ENCODE results near the gene FBXO33. TPM values are rescaled to one million over a fixed set of nuclear protein-coding genes. Genes with fewer than 3 reads are reported as not detected.
A peak's percentile ranks its signal among the peaks of the same experiment; 100 is the strongest.

FBXO33 gene
- total RNA-seq, 1 donor from 2014 or later = 21.7 TPM

DNA sequence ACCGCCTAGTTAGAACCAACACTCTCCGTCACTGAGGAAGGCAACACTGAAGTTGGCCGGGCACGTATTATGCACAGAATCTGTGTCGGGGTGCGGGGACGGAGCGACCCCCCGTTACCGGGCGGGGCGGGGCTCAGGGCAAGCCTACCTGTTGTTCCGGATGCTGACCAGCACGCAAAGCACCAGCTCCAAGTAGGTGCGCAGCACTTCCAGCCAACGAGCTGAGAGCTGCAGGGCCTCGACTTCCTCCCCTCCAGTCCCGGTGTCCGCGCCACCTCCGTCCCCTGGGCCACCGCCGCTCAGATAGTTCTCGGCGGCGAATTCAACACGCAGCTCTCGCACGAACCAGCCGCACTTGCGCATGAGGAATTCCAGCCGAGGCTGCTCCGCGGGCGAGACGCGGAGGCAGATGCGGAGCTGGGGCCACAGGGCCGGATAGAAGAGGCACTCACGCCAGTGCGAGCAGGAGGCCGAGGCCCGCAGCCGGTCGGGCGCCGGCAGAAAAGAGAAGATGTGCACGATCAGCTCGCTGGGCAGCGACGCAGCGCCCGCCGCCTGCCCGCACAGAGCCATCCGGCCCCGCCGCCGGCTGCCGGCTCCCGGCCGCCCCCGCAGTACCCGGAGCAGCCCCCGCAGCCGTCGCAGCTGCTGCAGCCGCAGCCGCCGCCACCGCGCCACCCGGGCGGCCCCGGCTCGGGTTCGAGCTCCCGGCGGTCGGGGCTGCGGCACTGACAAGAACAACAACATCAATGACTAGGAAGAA lies 636 bp downstream of the FBXO33 start:
- peak; percentile 40 for DNase-seq (ENCODE audit: low spot score)

- DNase-seq (ENCODE audit: low spot score) = peak; percentile 22
Measured at GRCh38 chr14:39430762-39431415, 1.3 kb downstream of the FBXO33 start.

- DNase-seq (ENCODE audit: low spot score) = no peak
Measured at GRCh38 chr14:39428118-39428517, 4.1 kb downstream of the FBXO33 start.

GRCh38 chr14:39426605-39427004 lies 5.6 kb downstream of the FBXO33 start:
- peak; percentile 24 for DNase-seq (ENCODE audit: low spot score)

- no peak for DNase-seq (ENCODE audit: low spot score)
Measured at GRCh38 chr14:39425947-39426346, 6.3 kb downstream of the FBXO33 start.

DNA sequence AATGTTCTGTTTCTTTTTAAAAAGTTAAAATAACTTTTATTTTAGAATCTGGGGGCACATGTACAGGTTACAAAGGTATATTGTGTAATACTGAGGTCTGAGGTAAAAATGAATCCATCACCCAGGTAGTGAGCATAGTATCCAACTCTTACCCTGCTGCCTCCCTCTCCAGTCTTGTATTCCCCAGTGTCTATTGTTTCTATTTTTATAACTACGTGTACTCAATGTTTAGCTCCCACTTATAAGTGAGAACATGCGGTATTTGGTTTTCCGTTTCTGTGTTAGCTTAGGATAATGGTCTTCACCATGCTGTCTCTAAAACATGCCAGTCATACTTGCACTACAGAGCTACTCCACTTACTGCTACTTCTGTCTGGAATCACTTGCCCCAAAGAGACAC lies 8.4 kb downstream of the FBXO33 start:
- no peak for DNase-seq (ENCODE audit: low spot score)

DNA sequence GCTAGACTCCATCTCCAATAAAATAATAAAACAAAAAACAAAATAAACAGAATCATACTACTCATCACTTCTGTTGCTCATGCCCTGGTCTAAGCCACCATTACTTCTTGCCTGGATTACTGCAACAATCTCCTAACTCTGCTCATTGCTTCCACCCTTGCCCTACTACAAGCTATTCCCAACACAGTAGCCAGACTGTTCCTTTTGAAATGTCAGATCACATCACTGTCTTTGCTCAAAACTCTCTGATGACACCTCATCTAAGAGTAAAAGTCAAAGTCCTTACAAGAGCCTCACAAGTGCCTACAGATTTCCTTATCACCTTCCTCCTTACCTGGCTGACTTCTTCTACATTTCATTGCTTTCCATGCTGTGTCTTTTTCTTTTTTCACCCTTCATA lies 10.0 kb downstream of the FBXO33 start:
- no peak for DNase-seq (ENCODE audit: low spot score)

GRCh38 chr14:39419272-39419671 lies 13.0 kb downstream of the FBXO33 start:
- no peak for DNase-seq (ENCODE audit: low spot score)

GRCh38 chr14:39417014-39417413 lies 15.2 kb downstream of the FBXO33 start:
- DNase-seq (ENCODE audit: low spot score) = no peak

- DNase-seq (ENCODE audit: low spot score) = no peak
Measured at GRCh38 chr14:39416072-39416471, 16.2 kb downstream of the FBXO33 start.

DNA sequence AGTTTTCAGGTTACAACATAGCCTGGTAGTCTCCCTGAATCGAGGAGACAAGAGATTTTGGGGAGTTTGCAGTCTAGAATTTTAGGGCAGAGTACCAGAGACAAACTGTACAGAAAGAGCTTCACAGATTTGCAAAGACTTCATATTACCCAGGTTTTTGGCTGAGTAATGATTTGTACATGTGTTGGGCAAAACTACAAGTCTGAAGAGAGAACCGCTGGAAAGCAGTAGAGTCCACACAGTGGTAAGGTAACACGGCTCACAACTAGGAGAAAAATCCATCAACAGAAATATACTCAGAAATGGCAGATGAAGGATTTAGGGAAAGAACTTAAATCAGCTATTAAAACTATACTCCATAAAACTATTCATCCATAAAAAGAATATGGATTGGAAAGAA lies 25.7 kb downstream of the FBXO33 start:
- no peak for DNase-seq (ENCODE audit: low spot score)

GRCh38 chr14:39398382-39398781 lies 33.9 kb downstream of the FBXO33 start:
- DNase-seq (ENCODE audit: low spot score) = no peak

- DNase-seq (ENCODE audit: low spot score) = no peak
Measured at GRCh38 chr14:39396448-39396847, 35.8 kb downstream of the FBXO33 start.

DNA sequence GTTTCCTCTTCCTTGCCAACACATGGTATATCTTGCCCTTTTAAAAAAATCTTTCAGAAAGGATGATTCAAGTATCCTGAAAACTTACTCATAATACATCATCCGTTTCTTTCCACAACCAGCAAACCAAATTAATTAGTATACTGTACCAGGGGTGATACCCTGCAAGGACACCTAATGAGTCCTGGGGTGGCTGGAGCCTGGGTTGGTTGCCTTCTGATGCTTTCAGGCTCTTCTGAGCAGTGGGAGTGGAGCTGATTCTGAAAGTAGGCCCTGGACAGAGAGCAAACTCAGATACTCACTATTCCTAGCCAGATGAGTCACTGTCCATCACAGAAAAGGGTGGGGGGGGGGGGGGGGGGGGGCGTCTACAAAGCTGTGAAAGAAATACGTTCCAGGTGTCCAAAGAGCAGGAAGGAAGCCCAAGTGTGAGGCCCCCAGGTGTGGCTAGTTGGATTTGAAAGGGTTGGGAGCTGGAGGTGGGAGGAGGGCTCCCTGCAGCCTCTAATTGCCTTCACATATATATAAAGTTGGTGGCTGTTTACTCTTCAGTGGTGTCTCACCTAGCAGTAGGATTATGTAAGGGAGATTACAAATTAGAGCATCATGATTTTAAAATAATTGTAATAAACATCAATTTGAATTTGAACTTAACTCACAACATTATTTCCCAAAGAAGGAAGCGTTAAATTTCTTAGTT lies 36.5 kb downstream of the FBXO33 start:
- DNase-seq (ENCODE audit: low spot score) = no peak

- peak; percentile 27 for DNase-seq (ENCODE audit: low spot score)
Measured at GRCh38 chr14:39393289-39393688, 38.9 kb downstream of the FBXO33 start.

- DNase-seq (ENCODE audit: low spot score) = no peak
Measured at GRCh38 chr14:39384177-39384576, 48.1 kb downstream of the FBXO33 start.

DNA sequence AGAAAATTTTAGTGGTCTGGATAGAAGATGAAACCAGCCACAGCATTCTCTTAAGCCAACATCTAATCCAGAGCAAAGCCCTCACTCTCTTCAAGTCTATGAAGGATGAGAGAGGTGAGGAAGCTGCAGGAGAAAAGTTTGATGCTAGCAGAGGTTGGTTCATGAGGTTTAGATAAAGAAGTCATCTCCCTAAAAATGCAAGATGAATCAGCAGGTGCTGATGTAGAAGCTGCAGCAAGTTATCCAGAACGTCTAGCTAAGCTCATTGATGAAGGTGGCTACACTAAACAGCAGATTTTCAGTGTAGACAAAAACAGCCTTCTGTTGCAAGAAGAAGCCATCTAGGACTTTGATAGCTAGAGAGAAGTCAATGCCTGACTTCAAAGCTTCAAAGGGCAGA lies 48.5 kb downstream of the FBXO33 start:
- no peak for DNase-seq (ENCODE audit: low spot score)

DNA sequence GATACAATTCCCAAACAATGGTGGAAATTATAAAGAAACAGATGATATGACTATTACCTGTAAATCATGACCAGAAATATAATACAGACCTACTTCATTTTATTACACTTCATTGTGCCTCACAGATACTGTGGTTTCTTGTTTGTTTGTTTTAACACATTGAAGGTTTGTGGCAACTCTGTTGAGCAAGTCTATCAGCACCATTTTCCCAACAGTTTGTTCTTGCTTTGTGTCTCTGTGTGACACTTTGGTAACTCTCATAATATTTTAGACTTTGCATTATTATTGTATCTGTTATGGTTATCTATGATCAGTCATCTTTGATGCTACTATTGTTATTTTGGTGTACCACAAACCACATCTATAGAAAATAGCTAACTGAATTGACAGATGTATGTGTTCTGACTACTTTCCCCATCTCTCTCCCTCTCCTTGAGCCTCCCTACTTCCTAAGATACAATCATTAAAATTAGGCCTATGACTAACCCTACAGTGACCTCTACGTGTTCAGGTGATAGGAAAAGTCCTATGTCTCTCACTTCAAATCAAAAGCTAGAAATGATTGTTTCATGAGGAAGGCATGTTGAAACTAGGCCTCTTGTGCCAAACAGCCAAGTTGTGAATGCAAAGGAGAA lies 49.1 kb downstream of the FBXO33 start:
- no peak for DNase-seq (ENCODE audit: low spot score)

GRCh38 chr14:39382463-39382862 lies 49.8 kb downstream of the FBXO33 start:
- DNase-seq (ENCODE audit: low spot score) = no peak

DNA sequence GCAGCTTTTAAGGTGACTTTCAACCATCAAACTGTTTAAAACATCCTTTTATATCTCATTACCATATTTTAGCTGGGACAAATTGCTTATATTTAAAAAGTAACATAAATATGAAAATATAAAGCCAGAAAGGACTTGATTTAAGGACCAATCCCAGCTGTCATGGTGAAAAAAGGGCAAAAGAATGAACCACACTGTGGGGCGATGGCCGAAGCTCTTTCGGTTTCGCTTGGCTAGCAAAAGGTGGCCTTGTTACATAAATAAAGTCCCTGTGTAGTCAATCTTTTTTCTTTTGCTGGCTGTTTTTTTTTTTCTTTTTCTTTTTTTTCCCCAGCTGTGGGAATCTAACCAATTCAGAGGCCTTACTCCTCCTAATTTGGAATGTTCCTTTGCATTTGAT lies 50.9 kb downstream of the FBXO33 start:
- no peak for DNase-seq (ENCODE audit: low spot score)

DNA sequence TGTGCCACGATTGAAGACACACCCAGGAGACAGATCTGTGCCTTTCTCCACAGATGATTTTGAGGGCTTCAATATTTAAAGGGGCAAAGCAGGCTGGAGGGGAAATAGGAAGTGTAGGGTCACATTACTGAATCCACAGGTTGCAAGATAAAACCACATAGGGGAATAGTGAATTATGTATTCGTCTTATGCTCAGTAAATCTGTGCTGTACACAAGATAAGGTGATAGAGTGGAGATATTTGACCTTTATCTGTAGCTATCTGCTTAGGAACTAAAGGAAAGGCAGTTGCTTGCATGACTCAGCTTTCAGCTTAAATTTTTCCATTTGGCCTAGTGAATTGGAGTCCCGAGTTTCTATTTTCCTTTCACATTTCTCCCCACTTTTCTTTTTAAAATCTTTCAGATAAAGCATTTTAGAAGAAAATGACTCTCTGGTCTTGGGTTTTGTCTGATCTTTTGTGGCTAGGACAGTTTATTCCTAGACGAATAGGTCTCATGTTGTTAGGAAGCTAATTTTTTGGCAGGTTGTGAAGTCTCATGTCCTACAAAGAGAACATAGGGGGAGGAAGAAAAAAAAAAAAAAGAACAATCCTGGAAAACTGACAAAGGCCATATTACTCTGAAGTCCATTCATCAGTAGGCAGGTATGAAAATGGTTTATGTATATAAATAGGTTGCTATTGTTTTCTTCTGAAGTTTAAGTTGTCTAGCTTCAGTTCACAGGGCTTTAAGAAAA lies 55.4 kb downstream of the FBXO33 start:
- peak; percentile 49 for DNase-seq (ENCODE audit: low spot score)

DNA sequence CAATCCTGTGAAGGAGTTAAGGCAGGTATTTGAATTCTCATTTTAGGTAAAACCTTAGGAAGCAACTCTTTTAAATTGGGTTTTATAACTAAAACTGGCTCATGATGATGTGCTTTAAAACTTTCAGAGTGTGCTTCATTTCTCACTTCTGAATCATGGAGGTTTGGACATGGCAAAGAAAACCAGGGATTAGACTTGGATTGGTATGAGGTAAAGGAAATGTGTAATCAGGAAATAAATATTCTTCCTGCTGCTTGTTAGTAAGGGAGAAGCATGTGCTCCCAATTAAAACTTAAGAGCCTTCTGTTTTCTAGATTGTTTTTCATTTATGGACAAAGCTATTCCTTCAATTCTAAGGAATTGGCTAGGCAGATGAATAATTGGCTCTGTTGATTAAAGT lies 57.4 kb downstream of the FBXO33 start:
- peak; percentile 7 for DNase-seq (ENCODE audit: low spot score)

Measured in umbilical cord (tissue), 2 donors.